HG02884 (cell line): ENCODE measurements around the gene PAK5.

Experiments used
- ATAC-seq: cut with Tn5 transposase; IDR thresholded peaks from one replicate; pipeline ENCODE4 v1.9.1; 2021; ENCODE audit warnings: mild to moderate bottlenecking, moderate library complexity; ENCODE audit not compliant: unreplicated experiment

Gene PAK5

DNA sequence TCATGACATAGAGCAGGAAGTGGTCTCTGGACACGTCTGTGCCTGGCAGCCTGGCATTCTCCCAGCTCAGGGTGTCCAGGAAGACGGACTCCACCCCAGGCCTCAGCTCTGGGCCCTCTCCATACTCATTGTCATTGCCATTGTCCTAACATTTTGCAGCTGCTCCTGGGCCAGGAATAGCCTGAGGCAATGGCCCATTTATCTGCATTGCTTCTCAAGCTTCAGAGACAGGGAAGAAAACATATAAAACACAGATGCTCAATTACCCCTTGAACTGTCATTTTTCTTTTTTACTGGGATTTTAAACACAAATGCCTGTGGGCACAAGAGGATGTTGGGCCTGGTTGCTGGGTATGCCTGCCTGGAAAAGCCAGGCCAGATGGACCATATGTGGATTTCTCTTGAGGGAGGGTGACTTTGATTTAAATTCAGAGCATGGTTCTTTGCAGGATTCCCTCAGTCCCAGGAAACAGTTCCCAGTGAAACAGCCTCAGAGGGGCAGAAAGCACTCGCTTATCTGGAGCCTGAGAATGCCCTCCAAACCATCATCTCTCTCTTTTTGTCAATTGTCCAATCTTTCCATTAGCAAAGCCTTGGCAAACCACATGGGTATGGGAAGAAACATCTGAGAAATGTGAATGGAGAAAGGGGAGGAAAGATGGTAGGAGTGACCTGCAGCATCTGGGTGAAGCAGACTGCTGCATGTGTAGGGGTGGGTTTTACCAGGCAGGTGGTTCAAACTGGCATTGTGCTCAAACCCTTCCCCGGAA, 306.6 kb downstream of the PAK5 start:
- ATAC-seq, result no peak

GRCh38 chr20:9531581-9531980, 307.3 kb downstream of the PAK5 start:
- ATAC-seq, result no peak

- ATAC-seq, result no peak
Measured at GRCh38 chr20:9523636-9524035, 315.2 kb downstream of the PAK5 start.

- ATAC-seq, result no peak
Measured at GRCh38 chr20:9520086-9520485, 318.8 kb downstream of the PAK5 start.

GRCh38 chr20:9518576-9519175, 320.2 kb downstream of the PAK5 start:
- no peak for ATAC-seq

- no peak for ATAC-seq
Measured at GRCh38 chr20:9517297-9518162, 321.3 kb downstream of the PAK5 start.

GRCh38 chr20:9516234-9516871, 322.5 kb downstream of the PAK5 start:
- no peak for ATAC-seq

DNA sequence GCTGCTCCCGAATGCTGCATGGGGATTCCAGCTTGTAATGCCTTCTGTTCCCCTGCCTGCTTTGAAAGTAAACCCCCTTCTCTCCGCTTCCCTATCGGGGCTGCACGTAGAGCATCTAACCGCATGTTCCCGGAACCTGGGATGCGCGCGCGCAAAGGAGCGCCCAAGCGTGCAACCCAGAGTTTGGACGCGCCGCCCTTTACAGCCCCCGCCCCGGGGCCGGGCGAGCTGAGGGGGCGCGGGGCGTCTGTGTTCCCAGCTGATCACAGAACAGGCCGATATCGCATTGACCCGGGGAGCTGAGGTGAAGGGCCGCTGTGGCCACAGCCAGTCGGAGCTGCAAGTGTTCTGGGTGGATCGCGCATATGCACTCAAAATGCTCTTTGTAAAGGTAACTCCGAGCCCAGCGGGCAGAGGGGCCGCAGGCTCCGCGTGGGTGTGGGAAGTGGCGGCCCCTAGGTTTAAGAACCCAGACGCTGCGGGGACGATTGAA, 323.1 kb downstream of the PAK5 start:
- no peak for ATAC-seq

DNA sequence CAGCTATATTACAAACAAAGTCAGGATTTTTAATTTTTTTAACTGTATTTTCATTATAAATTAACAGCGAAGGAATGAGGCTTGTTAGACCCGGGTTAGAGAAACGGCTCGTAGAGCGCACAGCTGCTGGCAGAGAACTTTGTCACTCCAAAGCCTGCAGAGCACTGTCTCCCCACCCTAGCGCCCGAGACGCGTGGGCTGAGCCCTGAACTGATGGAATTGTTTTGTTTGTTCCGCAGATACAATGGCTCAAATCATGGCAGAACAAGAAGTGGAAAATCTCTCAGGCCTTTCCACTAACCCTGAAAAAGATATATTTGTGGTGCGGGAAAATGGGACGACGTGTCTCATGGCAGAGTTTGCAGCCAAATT, 323.7 kb downstream of the PAK5 start:
- no peak for ATAC-seq

DNA sequence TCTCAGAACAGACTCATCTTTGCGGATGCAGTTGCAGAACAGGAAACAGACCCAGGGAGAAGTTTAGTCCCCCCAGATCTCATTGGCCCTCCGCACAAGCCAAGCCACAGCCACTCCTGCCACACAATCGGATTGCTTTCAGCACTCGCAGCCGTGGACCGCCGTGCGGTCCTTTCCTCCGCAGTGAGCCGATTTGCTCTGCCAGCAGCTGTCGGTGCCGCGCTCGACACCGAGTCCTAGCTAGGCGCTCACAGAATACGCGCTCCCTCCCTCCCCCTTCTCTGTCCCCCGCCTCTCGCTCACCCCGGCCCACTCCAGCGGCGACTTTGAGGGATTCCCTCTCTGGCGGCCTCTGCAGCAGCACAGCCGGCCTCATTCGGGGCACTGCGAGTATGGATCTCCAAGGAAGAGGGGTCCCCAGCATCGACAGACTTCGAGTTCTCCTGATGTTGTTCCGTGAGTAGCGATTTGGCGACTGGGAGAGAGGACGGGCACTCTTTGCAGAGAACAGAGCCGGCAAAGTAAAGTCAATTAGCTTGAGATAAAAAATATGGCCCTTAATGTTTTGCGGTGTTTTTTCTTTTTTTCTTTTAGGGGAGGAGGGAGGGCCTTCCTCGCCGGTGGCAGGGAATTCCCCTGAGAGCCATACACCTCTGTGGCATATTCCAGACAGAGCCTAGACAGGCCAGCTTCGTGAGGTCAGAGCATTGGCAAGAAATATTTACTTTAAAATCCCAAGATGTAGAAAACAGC, 324.2 kb downstream of the PAK5 start, which contains the start of gene LAMP5:
Gene LAMP5, plus strand, starts transcription at position 130 of the 753 bp plus-strand sequence. Its CDS starts 263 bp downstream, at position 393.
- ATAC-seq, result no peak

DNA sequence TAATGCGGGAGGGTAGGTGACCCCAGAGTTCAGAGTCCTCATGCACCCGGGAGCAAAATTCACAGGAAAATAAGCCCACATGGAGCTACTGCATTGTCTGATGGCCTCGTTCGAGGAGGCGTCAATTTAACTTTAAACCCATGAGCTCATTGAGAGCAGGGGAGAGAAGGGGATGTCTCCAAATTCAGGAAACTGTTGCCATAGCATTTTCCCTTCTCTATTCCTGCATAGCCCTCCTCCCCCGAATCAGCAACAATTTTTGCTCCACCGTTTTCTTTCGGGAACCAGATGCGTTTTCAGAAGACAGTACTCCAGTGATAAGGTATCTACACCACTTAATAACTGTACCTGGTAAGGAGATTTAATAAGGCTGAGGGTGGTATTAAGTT, 324.8 kb downstream of the PAK5 start:
- ATAC-seq, result no peak

- no peak for ATAC-seq
Measured at GRCh38 chr20:9510911-9511310, 328.0 kb downstream of the PAK5 start.

GRCh38 chr20:9509246-9509645, 329.6 kb downstream of the PAK5 start:
- ATAC-seq, result no peak

- no peak for ATAC-seq
Measured at GRCh38 chr20:9508696-9509178, 330.1 kb downstream of the PAK5 start.

- no peak for ATAC-seq
Measured at GRCh38 chr20:9508240-9508661, 330.6 kb downstream of the PAK5 start.

GRCh38 chr20:9507544-9508239, 331.2 kb downstream of the PAK5 start:
- no peak for ATAC-seq

DNA sequence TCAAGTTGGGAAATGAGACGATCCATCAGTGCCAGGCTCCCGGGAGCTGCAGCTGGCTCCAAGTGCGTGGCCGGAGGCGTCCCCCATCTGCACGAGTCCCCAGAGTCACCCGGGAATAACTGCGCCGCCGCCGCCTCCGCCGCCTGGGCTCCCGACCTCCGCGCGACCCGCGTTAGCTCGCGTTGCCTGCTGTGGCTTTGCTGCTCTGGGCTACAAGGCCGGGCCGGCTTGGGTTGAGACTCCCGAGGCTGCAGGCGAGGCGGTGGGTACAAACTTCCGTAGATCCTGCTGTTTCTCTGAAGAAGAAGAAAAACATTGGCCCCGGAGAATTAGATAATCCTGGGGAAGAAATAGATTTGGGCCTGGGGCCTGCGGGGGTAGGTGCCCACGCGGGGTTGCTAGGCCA, 331.9 kb downstream of the PAK5 start:
- no peak for ATAC-seq

- ATAC-seq, result no peak
Measured at GRCh38 chr20:9506280-9506821, 332.5 kb downstream of the PAK5 start.
